CD4-positive, alpha-beta T cell treated with Interleukin-2 at 100 ng/mL for 4 hours (primary cell): ENCODE results near the gene RRP12.
"Not testable (repeated sequence)": the region's sequence is repeated elsewhere in the genome, so short reads cannot be mapped to it uniquely, and the experiment has no call there.

Experiments used
- DNase-seq: peaks from one replicate; pipeline ENCODE4 v3.0.0-alpha.2; 2020; ENCODE audit warnings: low spot score

The RRP12 gene

GRCh38 chr10:97406483-97406882, 5.3 kb upstream of the RRP12 start:
- DNase-seq: not testable (repeated sequence)

GRCh38 chr10:97406064-97406463, 4.9 kb upstream of the RRP12 start:
- no peak for DNase-seq

GRCh38 chr10:97404044-97404443, 2.9 kb upstream of the RRP12 start:
- DNase-seq: no peak

- no peak for DNase-seq
Measured at GRCh38 chr10:97401455-97401919, 347 bp upstream of the RRP12 start.

GRCh38 chr10:97399843-97400545, 1.1 kb downstream of the RRP12 start:
- DNase-seq: peak; percentile 27

GRCh38 chr10:97396056-97396455, 5.1 kb downstream of the RRP12 start:
- no peak for DNase-seq

- DNase-seq: no peak
Measured at GRCh38 chr10:97393034-97393573, 8.0 kb downstream of the RRP12 start.

- DNase-seq: no peak
Measured at GRCh38 chr10:97390091-97390490, 11.0 kb downstream of the RRP12 start.

- DNase-seq: no peak
Measured at GRCh38 chr10:97388152-97388551, 13.0 kb downstream of the RRP12 start.

GRCh38 chr10:97385565-97385964, 15.6 kb downstream of the RRP12 start:
- DNase-seq: no peak

GRCh38 chr10:97384641-97385040, 16.5 kb downstream of the RRP12 start:
- DNase-seq: no peak

GRCh38 chr10:97384156-97384555, 17.0 kb downstream of the RRP12 start:
- DNase-seq: no peak

GRCh38 chr10:97383159-97383558, 18.0 kb downstream of the RRP12 start:
- DNase-seq: no peak

GRCh38 chr10:97381626-97382025, 19.5 kb downstream of the RRP12 start:
- DNase-seq: no peak

- DNase-seq: no peak
Measured at GRCh38 chr10:97380516-97380915, 20.6 kb downstream of the RRP12 start.

GRCh38 chr10:97378933-97379921, 21.9 kb downstream of the RRP12 start:
- no peak for DNase-seq

GRCh38 chr10:97376413-97376812, 24.7 kb downstream of the RRP12 start:
- no peak for DNase-seq

- no peak for DNase-seq
Measured at GRCh38 chr10:97373456-97373855, 27.7 kb downstream of the RRP12 start.

GRCh38 chr10:97372233-97372875, 28.8 kb downstream of the RRP12 start:
- no peak for DNase-seq

GRCh38 chr10:97371696-97372095, 29.4 kb downstream of the RRP12 start:
- DNase-seq: no peak

- no peak for DNase-seq
Measured at GRCh38 chr10:97367126-97367649, 34.0 kb downstream of the RRP12 start.

GRCh38 chr10:97366572-97366971, 34.6 kb downstream of the RRP12 start:
- no peak for DNase-seq
